Nephron progenitor cell (in vitro differentiated cells): ENCODE measurements around the gene ABL2.
"Not testable (repeated sequence)": the region's sequence is repeated elsewhere in the genome, so short reads cannot be mapped to it uniquely, and the experiment has no call there.

Source experiments
- DNase-seq: peaks from one replicate; pipeline ENCODE4 v3.0.0; 2021
- H3K27ac Mint-ChIP-seq: 2 replicates; pipeline ENCODE4 v1.8.0; 2021; ENCODE audit warnings: mild to moderate bottlenecking, moderate library complexity, mixed read lengths
- H3K27me3 Mint-ChIP-seq: 2 replicates; pipeline ENCODE4 v1.8.0; 2021; ENCODE audit warnings: mild to moderate bottlenecking, low read depth, mixed read lengths; ENCODE audit not compliant: poor library complexity
- H3K36me3 Mint-ChIP-seq: 2 replicates; pipeline ENCODE4 v1.8.0; 2021; ENCODE audit warnings: low read depth, mixed read lengths
- H3K4me1 Mint-ChIP-seq: 2 replicates; pipeline ENCODE4 v1.8.0; 2021; ENCODE audit warnings: mixed read lengths
- H3K4me3 Mint-ChIP-seq: 2 replicates; pipeline ENCODE4 v1.8.0; 2021; ENCODE audit warnings: mild to moderate bottlenecking, moderate library complexity, mixed read lengths
- H3K9me3 Mint-ChIP-seq: 2 replicates; pipeline ENCODE4 v1.8.0; 2021; ENCODE audit warnings: mild to moderate bottlenecking, moderate library complexity, mixed read lengths
- CTCF ChIP-seq: fragments of 200-600 bp; sonication (generic); IDR thresholded peaks from 2 replicates; pipeline ENCODE4 v1.5.0; 2021; ENCODE audit warnings: antibody characterized with exemption

ABL2 gene

GRCh38 chr1:179262183-179262582, 32.7 kb upstream of the ABL2 start:
- no peaks in the 10 kb centered on the region for H3K36me3 Mint-ChIP-seq
- no peaks in the 10 kb centered on the region for H3K4me1 Mint-ChIP-seq
- H3K9me3 Mint-ChIP-seq = no peaks in the 10 kb centered on the region
- H3K27ac Mint-ChIP-seq = no peak overlapping the region
- peaks cover 4% of the 10 kb centered on the region for H3K27me3 Mint-ChIP-seq
- TF ChIP-seq CTCF = no peak
- no peak for DNase-seq
- H3K4me3 Mint-ChIP-seq = no peak overlapping the region

- H3K4me1 Mint-ChIP-seq = no peaks in the 10 kb centered on the region
- no peak for TF ChIP-seq CTCF
- H3K27me3 Mint-ChIP-seq = peaks cover 5% of the 10 kb centered on the region
- H3K9me3 Mint-ChIP-seq = no peaks in the 10 kb centered on the region
- DNase-seq = no peak
- H3K27ac Mint-ChIP-seq = no peak overlapping the region
- H3K36me3 Mint-ChIP-seq = no peaks in the 10 kb centered on the region
- no peak overlapping the region for H3K4me3 Mint-ChIP-seq
Observed at GRCh38 chr1:179253286-179253972, 24.0 kb upstream of the ABL2 start.

GRCh38 chr1:179252606-179253005, 23.1 kb upstream of the ABL2 start:
- no peaks in the 10 kb centered on the region for H3K9me3 Mint-ChIP-seq
- H3K4me3 Mint-ChIP-seq = no peak overlapping the region
- peaks cover 5% of the 10 kb centered on the region for H3K27me3 Mint-ChIP-seq

GRCh38 chr1:179251675-179252074, 22.2 kb upstream of the ABL2 start:
- no peaks in the 10 kb centered on the region for H3K9me3 Mint-ChIP-seq
- no peak for DNase-seq
- H3K36me3 Mint-ChIP-seq = no peaks in the 10 kb centered on the region
- no peak overlapping the region for H3K4me3 Mint-ChIP-seq
- H3K27ac Mint-ChIP-seq = no peak overlapping the region
- no peak for TF ChIP-seq CTCF
- H3K4me1 Mint-ChIP-seq = no peaks in the 10 kb centered on the region
- H3K27me3 Mint-ChIP-seq = peaks cover 5% of the 10 kb centered on the region

More at GRCh38 chr1:179252606-179253005, 23.1 kb upstream of the ABL2 start:
- TF ChIP-seq CTCF = no peak
- Mint-ChIP-seq H3K27ac (no peak overlapping the region), H3K36me3 (no peaks in the 10 kb centered on the region), H3K4me1 (no peaks in the 10 kb centered on the region)
- no peak for DNase-seq

GRCh38 chr1:179247923-179248322, 18.4 kb upstream of the ABL2 start:
- Mint-ChIP-seq H3K27me3 (peaks cover 9% of the 10 kb centered on the region), H3K36me3 (no peaks in the 10 kb centered on the region), H3K27ac (no peak overlapping the region), H3K4me1 (no peaks in the 10 kb centered on the region), H3K4me3 (no peak overlapping the region), H3K9me3 (no peaks in the 10 kb centered on the region)
- TF ChIP-seq CTCF = no peak
- DNase-seq = no peak

GRCh38 chr1:179245426-179245825, 15.9 kb upstream of the ABL2 start:
- DNase-seq, H3K4me1 Mint-ChIP-seq, H3K36me3 Mint-ChIP-seq, H3K27me3 Mint-ChIP-seq, H3K27ac Mint-ChIP-seq, H3K4me3 Mint-ChIP-seq, H3K9me3 Mint-ChIP-seq: not testable (repeated sequence)
